Posterior cingulate gyrus (tissue), 11 donors: ENCODE data around the gene ZNF668.

Source experiments
- DNase-seq, 10 donors: peaks; one replicate each; pipeline versions ENCODE4 v3.0.0 to v3.0.0-alpha.2; 2020 to 2021; ENCODE audit warnings: mixed read lengths in 3 of 10
- intact Hi-C: fragments of 100-400 bp; cut with DNase I; formaldehyde crosslinking; loops from one replicate; pipeline ENCODE4 v1.15.1; 2023

Gene ZNF668

GRCh38 chr16:31083981-31084380, 9.9 kb upstream of the ZNF668 start:
- intact Hi-C loops = no loop called here
- peak in 1 of 10 donors; percentile 8 for DNase-seq

- peak in 1 of 10 donors; percentile 69 for DNase-seq
- intact Hi-C loops = no loop called here
Measured at GRCh38 chr16:31083556-31083955, 9.5 kb upstream of the ZNF668 start.

- intact Hi-C loops = no loop called here
- DNase-seq = peak in 1 of 10 donors; percentile 30
Measured at GRCh38 chr16:31083081-31083480, 9.0 kb upstream of the ZNF668 start.

- intact Hi-C loops = no loop called here
Measured at GRCh38 chr16:31082368-31083045, 8.5 kb upstream of the ZNF668 start.

GRCh38 chr16:31081428-31082351, 7.7 kb upstream of the ZNF668 start:
- intact Hi-C loops = no loop called here
- DNase-seq = peak in 1 of 10 donors; percentile 34

More at GRCh38 chr16:31082368-31083045, 8.5 kb upstream of the ZNF668 start:
- DNase-seq = peak in 1 of 10 donors; percentile 61

- DNase-seq = no peak
- intact Hi-C loops = no loop called here
Measured at GRCh38 chr16:31080756-31081419, 6.8 kb upstream of the ZNF668 start.

- peak in 1 of 10 donors; percentile 74 for DNase-seq
- intact Hi-C loops = no loop called here
Measured at GRCh38 chr16:31080035-31080629, 6.1 kb upstream of the ZNF668 start.

- intact Hi-C loops = no loop called here
- no peak for DNase-seq
Measured at GRCh38 chr16:31079342-31079944, 5.4 kb upstream of the ZNF668 start.

- DNase-seq = no peak
- intact Hi-C loops = no loop called here
Measured at GRCh38 chr16:31078597-31079341, 4.7 kb upstream of the ZNF668 start.

GRCh38 chr16:31077592-31078396, 3.8 kb upstream of the ZNF668 start:
- no peak for DNase-seq
- intact Hi-C loops = no loop called here

GRCh38 chr16:31077024-31077423, 3.0 kb upstream of the ZNF668 start:
- DNase-seq = no peak
- intact Hi-C loops = no loop called here

GRCh38 chr16:31076319-31076718, 2.3 kb upstream of the ZNF668 start:
- intact Hi-C loops = no loop called here
- DNase-seq = no peak

- no peak for DNase-seq
- intact Hi-C loops = loop anchor here (5.0 kb wide), 2 partner anchors 42 to 383 kb away; partner anchors contain the start of genes ARMC5 and STX4
Measured at GRCh38 chr16:31074814-31075183, 759 bp upstream of the ZNF668 start.

GRCh38 chr16:31073142-31073969, 684 bp downstream of the ZNF668 start:
- intact Hi-C loops = loop anchor here (5.0 kb wide), 2 partner anchors 41 to 384 kb away; partner anchors contain the start of genes ARMC5 and STX4
- DNase-seq = peak; percentile 88 to 98 (median 96)

- intact Hi-C loops = loop anchor here (5.0 kb wide), 2 partner anchors 40 to 385 kb away; partner anchors contain the start of genes ARMC5 and STX4
Measured at GRCh38 chr16:31072540-31073141, 1.4 kb downstream of the ZNF668 start.

GRCh38 chr16:31071861-31072260, 2.2 kb downstream of the ZNF668 start:
- no peak for DNase-seq
- intact Hi-C loops = loop anchor here (5.0 kb wide), 2 partner anchors 40 to 385 kb away; partner anchors contain the start of genes ARMC5 and STX4

More at GRCh38 chr16:31072540-31073141, 1.4 kb downstream of the ZNF668 start:
- peak in 4 of 10 donors; percentile 35 to 65 (median 43) for DNase-seq

- intact Hi-C loops = no loop called here
- no peak for DNase-seq
Measured at GRCh38 chr16:31067342-31067741, 6.7 kb downstream of the ZNF668 start.
